Right renal cortex interstitium (tissue), 3 donors: Measurements from ENCODE around the gene ATP6V1G3. TPM values are rescaled to one million over a fixed set of nuclear protein-coding genes. Genes with fewer than 3 reads are reported as not detected.
"Not testable (repeated sequence)": the region's sequence is repeated elsewhere in the genome, so short reads cannot be mapped to it uniquely, and the experiment has no call there.

ENCODE experiments used
- DNase-seq, 3 donors: peaks; one replicate each; pipeline ENCODE4 v3.0.0-alpha.2; 2013; ENCODE audit warnings: low read depth in 3 of 3, low spot score in 2 of 3
- polyA plus RNA-seq, 3 donors: library from polyadenylated mRNA; unstranded; fragments of 120-200 nt; gene quantifications; one replicate each; pipeline ENCODE4 v1.2.1, GENCODE V29; 2013; ENCODE audit not compliant: insufficient read length in 3 of 3

Gene ATP6V1G3
- 1 to 10 TPM; 6.7 to 9.8 (median 9.6) TPM for polyA plus RNA-seq

GRCh38 chr1:198540580-198540979 lies at the start of gene ATP6V1G3:
TSS of gene ATP6V1G3 (minus strand) at chr1:198540680. CDS start at chr1:198540650, 30 bp downstream.
- no peak for DNase-seq

- no peak for DNase-seq
These were observed 48.4 kb upstream of the ATP6V1G3 start for GRCh38 chr1:198588845-198589244.

GRCh38 chr1:198584163-198584562 lies 43.7 kb upstream of the ATP6V1G3 start:
- no peak for DNase-seq

GRCh38 chr1:198583209-198583802 lies 42.8 kb upstream of the ATP6V1G3 start:
- not testable (repeated sequence) for DNase-seq

GRCh38 chr1:198577444-198577843 lies 37.0 kb upstream of the ATP6V1G3 start:
- DNase-seq, result no peak

GRCh38 chr1:198575798-198576641 lies 35.5 kb upstream of the ATP6V1G3 start:
- DNase-seq, result no peak

- no peak for DNase-seq
These were observed 34.8 kb upstream of the ATP6V1G3 start for GRCh38 chr1:198575292-198575691.

GRCh38 chr1:198574325-198574724 lies 33.8 kb upstream of the ATP6V1G3 start:
- no peak for DNase-seq

- no peak for DNase-seq
These were observed 24.2 kb upstream of the ATP6V1G3 start for GRCh38 chr1:198564716-198565115.

- no peak for DNase-seq
These were observed 23.7 kb upstream of the ATP6V1G3 start for GRCh38 chr1:198564157-198564556.

GRCh38 chr1:198563583-198563982 lies 23.1 kb upstream of the ATP6V1G3 start:
- no peak for DNase-seq

- DNase-seq, result no peak
These were observed 19.7 kb upstream of the ATP6V1G3 start for GRCh38 chr1:198560161-198560560.

- no peak for DNase-seq
These were observed 18.9 kb upstream of the ATP6V1G3 start for GRCh38 chr1:198559362-198559761.

GRCh38 chr1:198558402-198558801 lies 17.9 kb upstream of the ATP6V1G3 start:
- DNase-seq, result no peak

GRCh38 chr1:198556971-198557370 lies 16.5 kb upstream of the ATP6V1G3 start:
- DNase-seq, result no peak

GRCh38 chr1:198552668-198553416 lies 12.4 kb upstream of the ATP6V1G3 start:
- DNase-seq, result no peak

- no peak for DNase-seq
These were observed 10.6 kb upstream of the ATP6V1G3 start for GRCh38 chr1:198550941-198551524.

GRCh38 chr1:198549866-198550265 lies 9.4 kb upstream of the ATP6V1G3 start:
- no peak for DNase-seq

- DNase-seq, result no peak
These were observed 8.4 kb upstream of the ATP6V1G3 start for GRCh38 chr1:198548890-198549289.

GRCh38 chr1:198545156-198545555 lies 4.7 kb upstream of the ATP6V1G3 start:
- no peak for DNase-seq

GRCh38 chr1:198544265-198544664 lies 3.8 kb upstream of the ATP6V1G3 start:
- DNase-seq, result no peak
